ENCODE data around the gene PTTG1IP. TPM values are rescaled to one million over a fixed set of nuclear protein-coding genes. Genes with fewer than 3 reads are reported as not detected.

Gene PTTG1IP
- total RNA-seq, 1 donor from 2014 or later, result 468 TPM

- no peak overlapping the region for H3K27ac ChIP-seq
- no peaks in the 10 kb centered on the region for H3K36me3 ChIP-seq
- H3K9me3 ChIP-seq, result no peaks in the 10 kb centered on the region
- TF ChIP-seq, protein P1, sequence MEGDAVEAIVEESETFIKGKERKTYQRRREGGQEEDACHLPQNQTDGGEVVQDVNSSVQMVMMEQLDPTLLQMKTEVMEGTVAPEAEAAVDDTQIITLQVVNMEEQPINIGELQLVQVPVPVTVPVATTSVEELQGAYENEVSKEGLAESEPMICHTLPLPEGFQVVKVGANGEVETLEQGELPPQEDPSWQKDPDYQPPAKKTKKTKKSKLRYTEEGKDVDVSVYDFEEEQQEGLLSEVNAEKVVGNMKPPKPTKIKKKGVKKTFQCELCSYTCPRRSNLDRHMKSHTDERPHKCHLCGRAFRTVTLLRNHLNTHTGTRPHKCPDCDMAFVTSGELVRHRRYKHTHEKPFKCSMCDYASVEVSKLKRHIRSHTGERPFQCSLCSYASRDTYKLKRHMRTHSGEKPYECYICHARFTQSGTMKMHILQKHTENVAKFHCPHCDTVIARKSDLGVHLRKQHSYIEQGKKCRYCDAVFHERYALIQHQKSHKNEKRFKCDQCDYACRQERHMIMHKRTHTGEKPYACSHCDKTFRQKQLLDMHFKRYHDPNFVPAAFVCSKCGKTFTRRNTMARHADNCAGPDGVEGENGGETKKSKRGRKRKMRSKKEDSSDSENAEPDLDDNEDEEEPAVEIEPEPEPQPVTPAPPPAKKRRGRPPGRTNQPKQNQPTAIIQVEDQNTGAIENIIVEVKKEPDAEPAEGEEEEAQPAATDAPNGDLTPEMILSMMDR (IDR thresholded peaks at IDR 0.05), result no peak
- intact Hi-C loops (cut with DNase I), result no loop called here
- no peak overlapping the region for H3K4me3 ChIP-seq
- no peaks in the 10 kb centered on the region for H3K27me3 ChIP-seq
- H3K4me1 ChIP-seq, result peaks cover 0 to 13% of the 10 kb centered on the region in 2 donors
- DNase-seq (ENCODE audit: low spot score in 2 of 2), result no peak
These were observed 33.9 kb upstream of the PTTG1IP start for GRCh38 chr21:44907225-44907965.

DNA sequence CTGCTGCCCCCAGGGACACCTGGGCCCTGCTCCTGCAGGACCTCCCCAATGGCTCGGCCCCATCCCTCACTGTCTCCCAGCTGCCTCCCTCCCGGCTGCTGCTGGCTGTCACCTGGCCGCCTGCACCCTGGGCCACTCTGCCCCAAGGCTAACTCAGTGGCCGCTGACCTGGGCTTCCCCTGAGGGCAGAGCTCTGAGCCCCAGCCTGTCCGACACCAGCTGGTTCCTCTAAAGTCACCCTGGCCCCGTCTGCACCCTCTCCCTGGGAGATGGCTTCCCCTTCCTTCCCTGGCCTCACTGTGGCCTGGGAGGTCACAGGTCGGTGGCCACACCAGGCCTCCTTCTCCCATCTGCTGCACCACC lies 32.2 kb upstream of the PTTG1IP start:
- no peaks in the 10 kb centered on the region for H3K27me3 ChIP-seq
- no peak overlapping the region for H3K27ac ChIP-seq
- TF ChIP-seq, protein P1 (IDR thresholded peaks at IDR 0.05), result no peak
- no peaks in the 10 kb centered on the region for H3K9me3 ChIP-seq
- no peak for DNase-seq (ENCODE audit: low spot score in 2 of 2)
- no peaks in the 10 kb centered on the region for H3K36me3 ChIP-seq
- intact Hi-C loops (cut with DNase I), result no loop called here
- no peak overlapping the region for H3K4me3 ChIP-seq
- peaks cover 0 to 5% of the 10 kb centered on the region in 2 donors for H3K4me1 ChIP-seq

DNA sequence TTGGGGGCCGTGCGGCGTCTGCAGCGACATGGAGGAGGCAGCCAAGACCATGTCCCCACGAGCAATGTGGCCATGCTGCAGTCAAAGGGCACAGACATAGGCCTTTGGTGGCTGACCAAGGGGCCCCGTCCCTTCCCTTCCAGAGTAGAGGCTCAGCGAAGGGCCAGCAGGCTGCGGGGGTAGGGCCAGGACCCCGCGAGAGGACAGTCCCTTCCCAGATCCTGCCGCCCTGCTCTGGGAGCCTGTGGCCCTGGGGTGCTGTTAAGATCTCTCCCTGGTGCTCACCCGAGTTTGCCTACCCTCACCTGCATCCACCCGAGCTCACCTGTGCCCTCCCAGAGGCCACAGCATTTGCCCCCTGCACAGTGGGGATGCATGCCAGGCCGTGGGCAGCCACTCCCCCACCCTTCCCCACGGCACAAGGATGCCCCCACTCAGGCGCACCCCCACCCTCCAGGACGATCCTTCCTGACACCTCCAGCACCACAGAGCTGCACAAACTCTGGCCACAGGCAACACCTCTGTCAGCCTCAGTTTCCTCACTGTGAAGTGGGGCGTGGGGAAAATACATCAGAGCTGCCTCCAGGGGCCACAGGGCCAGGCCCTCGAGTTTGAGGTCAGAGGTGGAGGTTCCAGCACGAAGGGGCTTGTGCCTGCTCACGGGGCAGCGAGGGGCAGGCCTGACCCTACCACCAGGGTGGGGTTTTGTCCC lies 31.7 kb upstream of the PTTG1IP start:
- Histone ChIP-seq H3K27ac (no peak overlapping the region), H3K27me3 (no peaks in the 10 kb centered on the region), H3K4me1 (peaks cover 0 to 4% of the 10 kb centered on the region in 2 donors), H3K36me3 (no peaks in the 10 kb centered on the region), H3K9me3 (no peaks in the 10 kb centered on the region), H3K4me3 (no peak overlapping the region)
- intact Hi-C loops (cut with DNase I), result no loop called here
- TF ChIP-seq, protein P1 (IDR thresholded peaks at IDR 0.05), result no peak
- no peak for DNase-seq (ENCODE audit: low spot score in 2 of 2)

DNA sequence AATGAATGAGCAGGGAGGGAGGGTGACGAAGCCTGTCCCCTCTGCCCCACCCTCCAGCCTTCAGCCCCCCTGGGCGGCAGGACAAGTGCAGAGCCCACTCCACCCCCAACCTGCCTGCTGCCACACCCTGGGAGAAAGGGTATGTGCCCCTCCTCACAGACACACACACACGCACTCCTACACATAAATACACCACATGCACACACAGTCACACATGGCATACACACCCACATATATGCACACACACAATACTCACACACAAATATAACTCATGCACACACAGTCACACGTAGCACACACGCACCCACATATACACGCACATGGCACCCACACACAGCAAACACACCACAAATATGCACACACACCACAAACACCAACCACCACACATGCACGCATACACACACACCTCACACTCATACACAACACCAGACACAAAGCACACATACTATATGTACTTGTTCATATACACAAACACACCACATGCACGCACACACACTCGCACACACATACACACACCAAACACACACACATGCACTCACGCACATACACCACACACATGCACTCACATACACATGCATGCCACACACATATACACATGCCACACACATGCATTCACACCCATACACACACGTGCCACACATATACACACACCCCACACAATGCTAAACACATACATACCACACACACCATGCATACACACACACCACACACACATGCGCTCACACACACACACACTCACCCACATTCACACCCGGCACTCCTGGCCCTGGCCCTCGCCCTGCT lies 30.8 kb upstream of the PTTG1IP start:
- H3K27me3 ChIP-seq, result no peaks in the 10 kb centered on the region
- DNase-seq (ENCODE audit: low spot score in 2 of 2), result no peak
- H3K36me3 ChIP-seq, result no peaks in the 10 kb centered on the region
- no peak overlapping the region for H3K4me3 ChIP-seq
- peaks cover 0 to 4% of the 10 kb centered on the region in 2 donors for H3K4me1 ChIP-seq
- intact Hi-C loops (cut with DNase I), result no loop called here
- TF ChIP-seq, protein P1 (IDR thresholded peaks at IDR 0.05), result no peak
- no peak overlapping the region for H3K27ac ChIP-seq
- no peaks in the 10 kb centered on the region for H3K9me3 ChIP-seq

- TF ChIP-seq, protein P1 (IDR thresholded peaks at IDR 0.05), result no peak
- DNase-seq (ENCODE audit: low spot score in 2 of 2), result no peak
- Histone ChIP-seq H3K4me1 (peaks cover 0 to 4% of the 10 kb centered on the region in 2 donors), H3K27ac (no peak overlapping the region), H3K36me3 (no peaks in the 10 kb centered on the region), H3K27me3 (no peaks in the 10 kb centered on the region), H3K4me3 (no peak overlapping the region), H3K9me3 (no peaks in the 10 kb centered on the region)
- intact Hi-C loops (cut with DNase I), result no loop called here
These were observed 30.2 kb upstream of the PTTG1IP start for GRCh38 chr21:44903689-44904088.

Measured in ascending aorta (tissue), 2 donors.